Keratinocyte (primary cell): ENCODE measurements around the gene LDAH. TPM values are rescaled to one million over a fixed set of nuclear protein-coding genes. Genes with fewer than 3 reads are reported as not detected.

Source experiments
- DNase-seq: peaks from one replicate; pipeline ENCODE4 v3.0.0-alpha.2; 2011; ENCODE audit warnings: low read depth, missing footprints, low spot score
- FAIRE-seq: peaks from 2 replicates; lab custom pipeline; 2011; peaks lifted over from hg19 to GRCh38; lab: Jason Lieb, UNC
- H2AFZ ChIP-seq: 2 replicates; pipeline ENCODE4 v1.6.0; 2012; ENCODE audit warnings: low read length, control low read depth, inconsistent platforms; ENCODE audit not compliant: control insufficient read depth
- H3K27ac ChIP-seq: 2 replicates; pipeline ENCODE4 v1.5.1; 2011; ENCODE audit warnings: low read length; ENCODE audit not compliant: control insufficient read depth, insufficient read depth
- H3K27me3 ChIP-seq: 3 replicates; pipeline ENCODE4 v1.6.0; 2011; ENCODE audit warnings: low read length; ENCODE audit not compliant: control insufficient read depth, insufficient read depth; ENCODE audit errors: extremely low read depth
- H3K36me3 ChIP-seq, 2 experiments: 2 replicates in 1 of 2; 3 replicates in 1 of 2; pipeline ENCODE4 v1.5.1; 2011; ENCODE audit warnings: low read length in 2 of 2, mild to moderate bottlenecking in 1 of 2; ENCODE audit not compliant: control insufficient read depth in 2 of 2, insufficient read depth in 2 of 2; ENCODE audit errors: extremely low read depth in 1 of 2
- H3K4me1 ChIP-seq: 3 replicates; pipeline ENCODE4 v1.5.1; 2011; ENCODE audit warnings: low read length; ENCODE audit not compliant: control insufficient read depth, insufficient read depth; ENCODE audit errors: extremely low read depth
- H3K4me2 ChIP-seq: 3 replicates; pipeline ENCODE4 v1.6.0; 2011; ENCODE audit warnings: low read depth, low read length; ENCODE audit not compliant: control insufficient read depth, insufficient read depth; ENCODE audit errors: extremely low read depth
- H3K4me3 ChIP-seq, 3 experiments: fragments of 200-600 bp in 1 of 3; sonication (generic) in 1 of 3; 2 replicates in 2 of 3; 3 replicates in 1 of 3; pipeline ENCODE4 v1.5.1; 2011 to 2016; ENCODE audit warnings: low read length in 3 of 3, mild to moderate bottlenecking in 3 of 3, control low read depth in 2 of 3, inconsistent platforms in 1 of 3, low read depth in 1 of 3, mixed read lengths in 1 of 3, mixed run types in 1 of 3, moderate library complexity in 1 of 3; ENCODE audit not compliant: control insufficient read depth in 2 of 3, insufficient read depth in 2 of 3; ENCODE audit errors: extremely low read depth in 1 of 3
- H3K79me2 ChIP-seq: 2 replicates; pipeline ENCODE4 v1.6.0; 2012; ENCODE audit warnings: low read length; ENCODE audit not compliant: control insufficient read depth, insufficient read depth
- H3K9ac ChIP-seq: 3 replicates; pipeline ENCODE4 v1.6.0; 2011; ENCODE audit warnings: low read length; ENCODE audit not compliant: control insufficient read depth, insufficient read depth; ENCODE audit errors: extremely low read depth
- H3K9me1 ChIP-seq: 3 replicates; pipeline ENCODE4 v1.6.0; 2011; ENCODE audit warnings: low read length; ENCODE audit not compliant: control insufficient read depth, insufficient read depth; ENCODE audit errors: extremely low read depth
- H3K9me3 ChIP-seq: 2 replicates; pipeline ENCODE4 v1.5.1; 2012; ENCODE audit warnings: low read depth, low read length; ENCODE audit not compliant: control insufficient read depth
- H4K20me1 ChIP-seq: 3 replicates; pipeline ENCODE4 v1.6.0; 2011; ENCODE audit warnings: low read length; ENCODE audit not compliant: control insufficient read depth, insufficient read depth; ENCODE audit errors: extremely low read depth
- CTCF ChIP-seq, 3 experiments: IDR thresholded peaks in 1 of 3; conservative IDR thresholded peaks in 1 of 3; optimal IDR thresholded peaks in 1 of 3; 2 replicates in 2 of 3; 3 replicates in 1 of 3; pipeline versions ENCODE3 to v1.5.1; 2011; ENCODE audit warnings: low read length in 3 of 3, mild to moderate bottlenecking in 3 of 3, moderate library complexity in 2 of 3, control low read depth in 1 of 3, inconsistent platforms in 1 of 3; ENCODE audit not compliant: insufficient read depth in 2 of 3; ENCODE audit errors: extremely low read depth in 1 of 3
- EZH2 ChIP-seq: IDR thresholded peaks from one replicate; pipeline ENCODE4 v1.6.1; 2012; ENCODE audit warnings: inconsistent platforms, mild to moderate bottlenecking, low read length, moderate library complexity
- dilution Hi-C: fragments of 300-500 bp; cut with MboI; formaldehyde crosslinking; loops from one replicate; pipeline ENCODE4 v1.7.0; 2020; ENCODE audit warnings: low sequenced_read_pairs; ENCODE audit not compliant: extremely low pct_ligation_motif_present
- polyA plus RNA-seq, 5 experiments: library from polyadenylated mRNA; depleted of rRNA in 3 of 5; stranded (reverse) in 3 of 5; stranded (forward) in 1 of 5; unstranded in 1 of 5; fragments of >200 nt; gene quantifications; 1 replicate in 1 of 5; 2 replicates in 3 of 5; 3 replicates in 1 of 5; pipeline versions ENCODE4 v1.2.1 to v1.2.3, GENCODE V29; 2011 to 2012; ENCODE audit warnings: missing spikeins in 2 of 5, low read depth in 1 of 5, low replicate concordance in 1 of 5

Gene LDAH
- polyA plus RNA-seq, 1 donor (not counting 4 experiments of a cell fraction or from before 2014, with no cell fraction given) = 22.7 TPM

GRCh38 chr2:20697322-20697934 is 125.5 kb downstream of the LDAH start:
- Histone ChIP-seq H3K27me3 (no peaks in the 10 kb centered on the region), H3K4me1 (no peaks in the 10 kb centered on the region), H3K36me3 (peaks cover 0 to 3% of the 10 kb centered on the region in 2 experiments), H3K9me3 (no peaks in the 10 kb centered on the region), H3K79me2 (no peaks in the 10 kb centered on the region), H3K4me3 (no peak overlapping the region), H3K27ac (no peak overlapping the region), H3K9me1 (no peaks in the 10 kb centered on the region), H2AFZ (no peak overlapping the region), H3K4me2 (no peak overlapping the region), H4K20me1 (no peaks in the 10 kb centered on the region), H3K9ac (no peak overlapping the region)
- no peak for FAIRE-seq
- TF ChIP-seq CTCF (optimal IDR thresholded peaks at IDR 0.05 in 1 of 3, IDR thresholded peaks at IDR 0.05 in 1 of 3, conservative IDR thresholded peaks at IDR 0.05 in 1 of 3; ENCODE audit: extremely low read depth in 1 of 3, insufficient read depth in 2 of 3, low read length in 3 of 3) (no peak), EZH2 (no peak)
- dilution Hi-C loops = no loop called here
- DNase-seq = no peak

GRCh38 chr2:20696366-20696765 is 126.5 kb downstream of the LDAH start:
- dilution Hi-C loops = no loop called here
- DNase-seq (no peak), FAIRE-seq (no peak)
- H3K36me3 ChIP-seq = peaks cover 0 to 3% of the 10 kb centered on the region in 2 experiments
- no peak overlapping the region for H3K4me2 ChIP-seq
- no peak overlapping the region for H3K9ac ChIP-seq
- no peaks in the 10 kb centered on the region for H3K79me2 ChIP-seq
- no peaks in the 10 kb centered on the region for H4K20me1 ChIP-seq
- no peaks in the 10 kb centered on the region for H3K4me1 ChIP-seq
- H3K4me3 ChIP-seq = no peak overlapping the region
- H3K9me3 ChIP-seq = no peaks in the 10 kb centered on the region
- no peaks in the 10 kb centered on the region for H3K27me3 ChIP-seq
- no peaks in the 10 kb centered on the region for H3K9me1 ChIP-seq
- no peak overlapping the region for H2AFZ ChIP-seq
- TF ChIP-seq CTCF (optimal IDR thresholded peaks at IDR 0.05 in 1 of 3, IDR thresholded peaks at IDR 0.05 in 1 of 3, conservative IDR thresholded peaks at IDR 0.05 in 1 of 3; ENCODE audit: extremely low read depth in 1 of 3, insufficient read depth in 2 of 3, low read length in 3 of 3) (no peak), EZH2 (no peak)
- no peak overlapping the region for H3K27ac ChIP-seq
